NCI-H2107 treated with DMSO at 0.1 percent for 48 hours (cell line): Measurements from ENCODE around the gene RBM10.

Experiments used
- DNase-seq: peaks from one replicate; lab custom pipeline; 2025; ENCODE audit not compliant: unreplicated experiment; lab: John Stamatoyannopoulos, UW

Gene RBM10

GRCh38 chrX:47232197-47232802, 87.3 kb downstream of the RBM10 start:
- no peak for DNase-seq

GRCh38 chrX:47232803-47233332, 87.8 kb downstream of the RBM10 start, which contains the start of gene USP11:
Gene USP11, plus strand, starts transcription at chrX:47233009. Its CDS starts 35 bp downstream, at chrX:47233044.
- peak; percentile 63 for DNase-seq

- peak; percentile 100 for DNase-seq
Measured at GRCh38 chrX:47233333-47234113, 88.5 kb downstream of the RBM10 start.

DNA sequence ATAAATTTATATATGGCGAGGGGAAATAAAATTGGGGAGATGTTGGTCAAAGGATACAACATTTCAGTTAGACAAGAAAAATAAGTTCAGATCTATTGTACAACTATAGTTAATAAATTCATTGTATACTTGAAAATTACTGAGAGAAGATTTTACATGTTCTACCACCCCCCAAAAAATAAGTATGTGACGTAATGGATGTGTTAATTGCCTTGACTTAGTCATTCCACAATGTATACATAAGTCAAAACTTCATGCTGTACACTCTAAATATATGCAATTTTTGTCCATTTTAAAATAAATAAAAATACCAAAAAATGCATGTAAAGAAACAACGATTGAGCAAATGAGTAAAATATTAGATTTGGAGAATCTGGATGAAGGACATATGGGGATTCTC, 89.6 kb downstream of the RBM10 start:
- DNase-seq: no peak

DNA sequence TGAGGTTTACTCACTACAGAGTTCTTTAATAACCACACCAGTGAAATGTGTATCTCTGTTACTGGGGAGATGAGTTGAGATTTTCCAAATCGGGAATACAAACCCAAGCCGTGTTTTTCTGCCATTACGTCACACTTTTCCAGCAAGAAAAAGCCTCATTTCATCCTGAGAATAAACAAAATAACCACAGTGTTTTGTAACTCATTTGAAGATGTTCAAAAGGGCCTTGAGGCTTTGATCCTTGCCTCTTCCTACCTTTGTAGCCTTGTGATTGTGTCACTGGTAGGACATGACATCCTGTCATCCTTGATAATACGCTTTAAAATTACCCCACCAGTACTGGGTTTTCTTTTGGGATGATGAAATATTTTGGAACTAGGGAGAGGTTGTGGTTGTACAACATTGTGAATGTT, 90.7 kb downstream of the RBM10 start:
- DNase-seq: no peak
